ENCODE data around the gene SLX4IP. TPM values are rescaled to one million over a fixed set of nuclear protein-coding genes. Genes with fewer than 3 reads are reported as not detected.
A peak's percentile ranks its signal among the peaks of the same experiment; 100 is the strongest.

Gene SLX4IP
- total and polyA plus RNA-seq, 2 of the 13 experiments (the other 11 are each of a cell fraction or from before 2014, with no cell fraction given) = 3.6 to 7.3 TPM

- TF ChIP-seq ZNF407 (CRISPR knock-in tag; IDR thresholded peaks at IDR 0.05; ENCODE audit: not compliant biosample characterization) = no peak
- TF ChIP-seq FIP1L1 (IDR thresholded peaks at IDR 0.05; ENCODE audit: borderline replicate concordance, insufficient read depth, low read depth, low read length) = no peak
- peak; percentile 45 for TF ChIP-seq CBX1 (IDR thresholded peaks at IDR 0.05; ENCODE audit: low read depth)
- no peak for TF ChIP-seq ZNF256 (CRISPR knock-in tag; conservative IDR thresholded peaks at IDR 0.05)
- no peak for TF ChIP-seq CHCHD3 (CRISPR knock-in tag; IDR thresholded peaks at IDR 0.05)
- no peak for TF ChIP-seq SNAPC4 (CRISPR knock-in tag; IDR thresholded peaks at IDR 0.05)
- no peak for TF ChIP-seq TAF1 (CRISPR knock-in tag; IDR thresholded peaks at IDR 0.05)
- TF ChIP-seq KLF6 (CRISPR knock-in tag; IDR thresholded peaks at IDR 0.05) = peak; percentile 65; the same call in 1 of the 2 replicates
- TF ChIP-seq ZC3H4 (CRISPR knock-in tag; IDR thresholded peaks at IDR 0.05; ENCODE audit: borderline replicate concordance) = no peak
- no peak for TF ChIP-seq ELF4 (CRISPR knock-in tag; IDR thresholded peaks at IDR 0.05; ENCODE audit: borderline replicate concordance)
- peak; percentile 66; the same call in 1 of the 2 replicates for TF ChIP-seq HDAC2 (CRISPR knock-in tag; IDR thresholded peaks at IDR 0.05)
- no peak for TF ChIP-seq GRHL1 (CRISPR knock-in tag; conservative IDR thresholded peaks at IDR 0.05)
These were observed 76.6 kb downstream of the SLX4IP start (continued) for GRCh38 chr20:10511509-10512251.
